Thyroid gland (tissue), 4 donors: Measurements from ENCODE around the gene NME3. TPM values are rescaled to one million over a fixed set of nuclear protein-coding genes. Genes with fewer than 3 reads are reported as not detected.

ENCODE experiments used
- DNase-seq, 2 donors: peaks; one replicate each; pipeline ENCODE4 v3.0.0-alpha.2; 2019
- H3K27ac ChIP-seq, 3 donors: fragments of 200-600 bp; sonication (generic); 1 replicate in 2 of 3; 2 replicates in 1 of 3; pipeline ENCODE4 v1.5.1; 2016 to 2019; ENCODE audit warnings: mild to moderate bottlenecking in 1 of 3, moderate library complexity in 1 of 3
- H3K27me3 ChIP-seq: fragments of 200-600 bp; sonication (generic); one replicate; pipeline ENCODE4 v1.5.1; 2019
- H3K36me3 ChIP-seq, 2 donors: fragments of 200-600 bp; sonication (generic); one replicate each; pipeline ENCODE4 v1.5.1; 2016 to 2019
- H3K4me1 ChIP-seq, 2 donors: fragments of 200-600 bp; sonication (generic); one replicate each; pipeline ENCODE4 v1.5.1; 2017 to 2019
- H3K4me3 ChIP-seq, 3 donors: fragments of 200-600 bp; sonication (generic); replicated peaks in 1 of 3; 1 replicate in 2 of 3; 2 replicates in 1 of 3; pipeline ENCODE4 v1.5.1; 2016; ENCODE audit warnings: mild to moderate bottlenecking in 1 of 3
- H3K9me3 ChIP-seq: fragments of 200-600 bp; sonication (generic); one replicate; pipeline ENCODE4 v1.5.1; 2017
- POLR2A ChIP-seq, 2 donors: fragments of 450-650 bp; IDR thresholded peaks; one replicate each; pipeline ENCODE4 v1.6.1; 2017; ENCODE audit warnings: antibody characterized with exemption in 2 of 2, mild to moderate bottlenecking in 2 of 2, moderate library complexity in 1 of 2
- WGBS, 2 donors: methylation state at CpG; one replicate each; pipeline ENCODE4 v1.1.5; 2017; 5-methylcytosine and 5-hydroxymethylcytosine counted together
- intact Hi-C: fragments of 100-400 bp; cut with DNase I; formaldehyde crosslinking; loops from one replicate; pipeline ENCODE4 v1.15.1; 2023
- total RNA-seq, 4 donors: library from RNA; depleted of rRNA; stranded (reverse); fragments of >200 nt; gene quantifications; one replicate each; pipeline ENCODE4 v1.2.3, GENCODE V29; 2016
- TF ChIP-seq, protein P1 (sequence below), 6 experiments: fragments of 200-600 bp in 3 of 6; fragments of 450-650 bp in 3 of 6; sonication (generic) in 3 of 6; IDR thresholded peaks; one replicate each; pipeline ENCODE4 v1.5.1; 2016 to 2019; ENCODE audit warnings: antibody characterized with exemption in 6 of 6, mild to moderate bottlenecking in 2 of 6, inconsistent platforms in 1 of 6, moderate library complexity in 1 of 6

Gene NME3
- total RNA-seq, 4 donors from 2014 or later = 43.7 to 173 (median 103) TPM

- Histone ChIP-seq H3K27me3 (no peaks in the 10 kb centered on the region), H3K27ac (no peak overlapping the region), H3K9me3 (no peaks in the 10 kb centered on the region), H3K4me1 (no peaks in the 10 kb centered on the region), H3K4me3 (no peak overlapping the region), H3K36me3 (peaks cover 19 to 32% of the 10 kb centered on the region in 2 donors)
- TF ChIP-seq, protein P1, sequence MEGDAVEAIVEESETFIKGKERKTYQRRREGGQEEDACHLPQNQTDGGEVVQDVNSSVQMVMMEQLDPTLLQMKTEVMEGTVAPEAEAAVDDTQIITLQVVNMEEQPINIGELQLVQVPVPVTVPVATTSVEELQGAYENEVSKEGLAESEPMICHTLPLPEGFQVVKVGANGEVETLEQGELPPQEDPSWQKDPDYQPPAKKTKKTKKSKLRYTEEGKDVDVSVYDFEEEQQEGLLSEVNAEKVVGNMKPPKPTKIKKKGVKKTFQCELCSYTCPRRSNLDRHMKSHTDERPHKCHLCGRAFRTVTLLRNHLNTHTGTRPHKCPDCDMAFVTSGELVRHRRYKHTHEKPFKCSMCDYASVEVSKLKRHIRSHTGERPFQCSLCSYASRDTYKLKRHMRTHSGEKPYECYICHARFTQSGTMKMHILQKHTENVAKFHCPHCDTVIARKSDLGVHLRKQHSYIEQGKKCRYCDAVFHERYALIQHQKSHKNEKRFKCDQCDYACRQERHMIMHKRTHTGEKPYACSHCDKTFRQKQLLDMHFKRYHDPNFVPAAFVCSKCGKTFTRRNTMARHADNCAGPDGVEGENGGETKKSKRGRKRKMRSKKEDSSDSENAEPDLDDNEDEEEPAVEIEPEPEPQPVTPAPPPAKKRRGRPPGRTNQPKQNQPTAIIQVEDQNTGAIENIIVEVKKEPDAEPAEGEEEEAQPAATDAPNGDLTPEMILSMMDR (IDR thresholded peaks at IDR 0.05) = no peak
- no peak for TF ChIP-seq POLR2A (IDR thresholded peaks at IDR 0.05)
- WGBS, 2 donors = 94 to 96% methylated on average over 10 to 18 of the region's 18 CpGs
- intact Hi-C loops = no loop called here
- no peak for DNase-seq
Observed at GRCh38 chr16:1758923-1759322, 12.4 kb downstream of the NME3 start.

- intact Hi-C loops = no loop called here
- Histone ChIP-seq H3K4me1 (no peaks in the 10 kb centered on the region), H3K27me3 (no peaks in the 10 kb centered on the region), H3K9me3 (no peaks in the 10 kb centered on the region), H3K4me3 (no peak overlapping the region), H3K27ac (no peak overlapping the region), H3K36me3 (peaks cover 19 to 26% of the 10 kb centered on the region in 2 donors)
- DNase-seq = no peak
- 94 to 95% methylated on average over 32 to 37 of the region's 37 CpGs for WGBS, 2 donors
- TF ChIP-seq POLR2A (IDR thresholded peaks at IDR 0.05) = no peak
- TF ChIP-seq, protein P1 (IDR thresholded peaks at IDR 0.05) = no peak
Observed at GRCh38 chr16:1757714-1758461, 13.5 kb downstream of the NME3 start.

DNA sequence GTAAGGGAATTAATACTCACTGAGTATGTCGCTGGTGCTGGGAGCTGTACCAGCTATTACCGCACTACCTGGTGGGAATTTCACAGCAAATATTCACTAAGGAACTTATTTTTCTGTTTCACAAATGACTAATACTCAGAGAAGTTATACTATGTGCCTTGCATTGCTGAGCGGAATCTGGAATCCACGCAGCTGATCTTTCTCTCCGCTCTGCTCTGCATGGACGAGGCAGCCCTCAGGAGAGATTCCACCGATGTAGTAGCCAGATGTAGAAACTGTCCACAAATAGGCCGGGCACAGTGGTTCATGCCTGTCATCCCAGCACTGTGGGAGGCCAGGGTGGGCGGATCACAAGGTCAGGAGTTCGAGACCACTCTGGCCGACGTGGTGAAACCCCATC, 17.1 kb downstream of the NME3 start:
- WGBS, 2 donors = 90% methylated on average over 12 of the region's 12 CpGs
- no peaks in the 10 kb centered on the region for H3K9me3 ChIP-seq
- peaks cover 6 to 9% of the 10 kb centered on the region in 2 donors for H3K36me3 ChIP-seq
- H3K4me3 ChIP-seq = no peak overlapping the region
- intact Hi-C loops = no loop called here
- H3K27me3 ChIP-seq = no peaks in the 10 kb centered on the region
- TF ChIP-seq, protein P1 (IDR thresholded peaks at IDR 0.05) = no peak
- TF ChIP-seq POLR2A (IDR thresholded peaks at IDR 0.05) = no peak
- no peak for DNase-seq
- H3K4me1 ChIP-seq = no peaks in the 10 kb centered on the region
- no peak overlapping the region for H3K27ac ChIP-seq

- TF ChIP-seq POLR2A (IDR thresholded peaks at IDR 0.05) = no peak
- TF ChIP-seq, protein P1 (IDR thresholded peaks at IDR 0.05) = no peak
- H3K27ac ChIP-seq = no peak overlapping the region
- DNase-seq = no peak
- no peaks in the 10 kb centered on the region for H3K4me1 ChIP-seq
- 96 to 97% methylated on average over 14 of the region's 14 CpGs for WGBS, 2 donors
- H3K4me3 ChIP-seq = no peak overlapping the region
- intact Hi-C loops = no loop called here
- H3K9me3 ChIP-seq = no peaks in the 10 kb centered on the region
- peaks cover 20 to 22% of the 10 kb centered on the region in 2 donors for H3K36me3 ChIP-seq
- H3K27me3 ChIP-seq = no peaks in the 10 kb centered on the region
Observed at GRCh38 chr16:1752853-1753252, 18.5 kb downstream of the NME3 start.

DNA sequence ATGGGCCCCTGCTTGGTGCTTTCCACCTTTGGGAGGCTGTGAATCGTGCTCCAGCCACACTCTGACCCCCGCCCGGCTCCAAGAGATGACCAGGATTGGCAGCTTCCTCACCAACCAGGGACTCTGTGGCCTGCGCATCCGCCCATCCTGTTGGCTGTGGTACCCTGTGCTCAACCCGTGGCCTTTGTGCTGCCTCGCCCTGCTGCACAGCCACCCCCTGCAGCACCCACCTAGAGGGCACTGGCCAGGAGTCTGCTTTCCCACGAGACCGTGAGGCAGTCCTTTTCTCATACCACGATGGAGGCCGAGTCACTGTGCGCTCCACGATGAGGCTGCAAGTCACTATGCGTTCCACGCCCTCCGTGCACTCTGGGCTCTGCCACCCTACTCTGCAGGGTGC, 19.4 kb downstream of the NME3 start:
- Histone ChIP-seq H3K4me3 (no peak overlapping the region), H3K27me3 (no peaks in the 10 kb centered on the region), H3K36me3 (peaks cover 26 to 31% of the 10 kb centered on the region in 2 donors), H3K9me3 (no peaks in the 10 kb centered on the region), H3K4me1 (no peaks in the 10 kb centered on the region), H3K27ac (no peak overlapping the region)
- no peak for DNase-seq
- 96% methylated on average over 14 to 16 of the region's 16 CpGs for WGBS, 2 donors
- intact Hi-C loops = no loop called here
- TF ChIP-seq POLR2A (IDR thresholded peaks at IDR 0.05) = no peak
- TF ChIP-seq, protein P1 (IDR thresholded peaks at IDR 0.05) = no peak
